Measurements from ENCODE around the gene EXOC6B. TPM values are rescaled to one million over a fixed set of nuclear protein-coding genes. Genes with fewer than 3 reads are reported as not detected.

EXOC6B gene
- total RNA-seq (2014; rRNA removed; shearing (Covaris generic)) = 9.0 and 10.9 TPM in 2 replicates

DNA sequence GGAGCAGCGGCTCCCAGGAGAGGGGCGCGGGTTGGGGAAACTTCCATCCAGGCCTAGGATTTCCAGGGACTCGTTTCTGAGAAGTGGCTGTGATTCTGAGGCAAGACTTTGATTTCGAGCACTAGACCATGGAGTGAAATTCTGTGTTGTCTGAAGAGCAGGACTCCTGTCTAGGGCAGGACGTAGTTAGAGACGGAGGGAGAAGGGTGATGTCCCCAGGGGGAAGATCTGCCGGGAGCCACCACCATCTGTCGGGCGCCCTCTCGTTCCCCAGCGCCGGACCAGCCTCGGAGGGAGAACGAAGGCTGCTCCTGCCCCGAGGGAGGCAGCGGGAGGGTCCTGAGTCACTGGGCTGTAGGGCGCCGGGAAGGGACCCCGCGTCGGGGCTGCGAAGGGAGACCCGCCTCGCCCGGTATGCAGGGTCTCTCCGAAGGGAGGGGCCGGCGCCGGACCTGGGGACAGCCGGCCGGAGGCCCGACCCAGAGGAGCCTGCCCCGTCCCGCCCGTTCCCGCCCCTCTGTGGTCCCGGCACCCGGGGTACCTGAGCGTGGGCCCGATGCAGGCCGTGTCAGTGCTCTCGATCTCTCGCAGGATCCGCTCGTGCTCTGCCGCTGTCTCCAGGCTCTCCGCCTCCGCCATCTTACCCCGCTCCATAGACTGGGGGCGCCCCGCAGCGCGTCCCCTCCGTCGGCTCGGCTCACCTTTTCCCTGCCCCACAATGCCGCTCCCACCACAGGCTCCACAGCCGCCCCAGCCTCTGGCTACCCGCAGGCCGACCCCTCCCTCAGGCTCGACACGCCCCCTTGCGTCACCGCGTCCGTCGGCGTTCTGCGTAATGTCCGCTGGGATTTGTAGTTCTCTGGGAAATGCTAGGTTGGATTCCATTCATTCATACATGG, at the start of gene EXOC6B:
TSS of gene EXOC6B (minus strand) at position 777 of the 899 bp plus-strand sequence.
- peak; percentile 87 for DNase-seq (ENCODE audit: low spot score)

DNA sequence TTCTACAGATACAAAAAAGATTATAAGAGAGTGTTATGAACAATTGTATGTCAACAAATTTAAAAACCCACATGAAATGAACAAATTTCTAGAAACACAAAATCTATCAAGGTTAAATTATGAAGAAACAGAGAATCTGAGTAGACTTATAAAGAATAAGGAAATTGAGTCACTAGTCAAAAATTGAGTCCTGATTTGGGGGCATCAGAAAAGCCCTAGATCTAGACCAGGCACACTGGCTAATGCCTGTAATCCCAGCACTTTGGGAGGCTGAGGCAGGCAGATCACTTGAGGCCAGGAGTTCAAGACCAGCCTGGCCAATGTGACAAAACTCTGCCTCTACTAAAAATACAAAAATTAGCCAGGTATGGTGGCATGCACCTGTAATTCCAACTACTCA, 46.0 kb upstream of the EXOC6B start:
- no peak for DNase-seq (ENCODE audit: low spot score)

- no peak for DNase-seq (ENCODE audit: low spot score)
Measured at GRCh38 chr2:72871060-72871459, 45.2 kb upstream of the EXOC6B start.

DNA sequence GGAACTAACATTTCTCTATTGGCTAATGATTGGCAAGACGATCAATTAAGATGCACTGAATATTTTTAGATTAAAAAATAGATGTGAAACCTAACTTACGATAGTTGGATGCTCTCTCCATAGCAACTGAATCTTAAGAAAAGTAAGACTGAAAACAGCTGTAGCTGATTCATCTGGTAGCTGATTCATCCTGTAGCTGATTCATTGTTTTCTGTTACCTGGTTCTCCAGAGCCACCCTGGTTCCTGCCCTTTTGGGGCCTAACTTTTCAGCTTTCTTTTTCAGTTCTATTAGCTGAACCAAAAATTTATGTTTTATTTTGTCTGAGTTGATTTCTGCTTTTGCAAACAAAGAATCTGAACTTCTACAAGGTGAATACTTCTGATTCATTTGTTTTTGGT, 38.7 kb upstream of the EXOC6B start:
- DNase-seq (ENCODE audit: low spot score) = no peak

- DNase-seq (ENCODE audit: low spot score) = no peak
Measured at GRCh38 chr2:72863046-72863445, 37.2 kb upstream of the EXOC6B start.

- peak; percentile 81 for DNase-seq (ENCODE audit: low spot score)
Measured at GRCh38 chr2:72862239-72862988, 36.6 kb upstream of the EXOC6B start.

GRCh38 chr2:72859831-72860262, 34.0 kb upstream of the EXOC6B start:
- DNase-seq (ENCODE audit: low spot score) = peak; percentile 56

GRCh38 chr2:72851333-72851732, 25.5 kb upstream of the EXOC6B start:
- DNase-seq (ENCODE audit: low spot score) = no peak

DNA sequence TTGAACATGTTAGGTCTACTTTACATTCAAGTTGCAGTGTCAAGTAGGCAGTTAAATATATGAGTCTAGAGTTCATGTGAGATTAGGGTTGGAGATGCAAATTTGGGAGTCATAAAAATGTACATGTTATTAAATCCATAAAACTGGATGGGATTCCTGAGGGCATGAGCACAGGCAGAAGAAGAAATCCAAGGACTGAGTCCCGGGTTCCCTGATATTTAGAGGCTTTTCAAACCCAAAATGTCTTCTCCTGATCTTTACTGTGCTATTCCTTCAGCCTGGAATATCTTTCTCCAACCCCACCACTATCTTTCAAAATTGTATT, 23.3 kb upstream of the EXOC6B start:
- DNase-seq (ENCODE audit: low spot score) = no peak

- DNase-seq (ENCODE audit: low spot score) = no peak
Measured at GRCh38 chr2:72848436-72849137, 22.8 kb upstream of the EXOC6B start.

DNA sequence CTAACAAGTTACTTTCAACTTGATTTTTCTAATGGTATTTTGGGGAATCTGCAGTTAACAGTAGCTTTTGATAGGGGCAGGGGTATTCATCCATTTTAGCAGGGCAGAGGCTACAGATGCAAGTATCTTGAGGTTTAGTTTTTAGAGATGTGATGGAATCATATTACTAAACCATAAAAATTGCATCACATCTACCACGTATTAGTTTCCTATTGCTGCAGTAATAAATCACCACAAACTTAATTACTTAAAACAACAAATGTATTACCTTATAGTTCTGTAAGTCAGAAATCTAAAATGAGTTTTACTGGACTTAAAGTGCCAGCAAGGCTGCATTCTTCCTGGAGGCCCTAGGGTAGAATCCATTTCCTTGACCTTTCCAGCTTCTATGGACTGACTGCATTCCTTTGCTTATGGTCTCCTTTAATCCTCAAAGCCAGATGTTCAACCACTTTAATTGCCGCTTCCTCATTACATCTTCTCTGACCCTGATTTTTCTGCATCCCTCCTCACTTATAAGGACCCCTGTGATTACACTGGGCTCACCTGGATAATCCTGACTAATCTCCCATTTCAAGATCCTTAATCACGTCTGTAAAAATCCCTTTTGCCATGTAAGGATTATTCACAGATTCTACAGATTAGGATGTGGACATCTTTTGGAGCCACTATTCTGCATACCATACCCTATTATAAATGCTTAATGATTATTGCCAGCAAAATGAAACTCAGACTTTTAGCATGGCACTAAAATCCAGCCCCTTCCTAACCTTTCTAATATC, 21.9 kb upstream of the EXOC6B start:
- DNase-seq (ENCODE audit: low spot score) = no peak

GRCh38 chr2:72846171-72847095, 20.6 kb upstream of the EXOC6B start:
- no peak for DNase-seq (ENCODE audit: low spot score)

- no peak for DNase-seq (ENCODE audit: low spot score)
Measured at GRCh38 chr2:72843301-72843700, 17.5 kb upstream of the EXOC6B start.

- DNase-seq (ENCODE audit: low spot score) = no peak
Measured at GRCh38 chr2:72841462-72842125, 15.8 kb upstream of the EXOC6B start.

- no peak for DNase-seq (ENCODE audit: low spot score)
Measured at GRCh38 chr2:72840066-72840465, 14.2 kb upstream of the EXOC6B start.

DNA sequence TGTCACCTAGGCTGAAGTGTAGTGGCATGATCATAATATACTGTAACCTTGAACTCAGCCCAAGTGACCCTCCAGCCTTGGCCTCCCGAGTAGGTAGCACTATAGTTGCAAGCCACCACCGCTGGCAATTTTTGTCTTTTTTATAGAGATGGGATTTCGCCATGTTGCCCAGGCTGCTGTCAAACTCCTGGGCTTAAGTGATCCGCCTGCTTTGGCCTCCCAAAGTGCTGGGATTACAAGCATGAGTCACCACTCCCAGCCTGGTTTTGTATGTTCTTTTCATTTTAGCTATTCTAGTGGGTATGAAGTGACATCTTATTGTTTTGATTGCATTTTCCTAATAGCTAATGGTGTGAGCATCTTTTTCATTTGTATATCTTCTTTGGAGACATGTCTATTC, 11.3 kb upstream of the EXOC6B start:
- DNase-seq (ENCODE audit: low spot score) = peak; percentile 20

GRCh38 chr2:72835403-72835802, 9.6 kb upstream of the EXOC6B start:
- DNase-seq (ENCODE audit: low spot score) = no peak

- DNase-seq (ENCODE audit: low spot score) = no peak
Measured at GRCh38 chr2:72834596-72834995, 8.8 kb upstream of the EXOC6B start.

DNA sequence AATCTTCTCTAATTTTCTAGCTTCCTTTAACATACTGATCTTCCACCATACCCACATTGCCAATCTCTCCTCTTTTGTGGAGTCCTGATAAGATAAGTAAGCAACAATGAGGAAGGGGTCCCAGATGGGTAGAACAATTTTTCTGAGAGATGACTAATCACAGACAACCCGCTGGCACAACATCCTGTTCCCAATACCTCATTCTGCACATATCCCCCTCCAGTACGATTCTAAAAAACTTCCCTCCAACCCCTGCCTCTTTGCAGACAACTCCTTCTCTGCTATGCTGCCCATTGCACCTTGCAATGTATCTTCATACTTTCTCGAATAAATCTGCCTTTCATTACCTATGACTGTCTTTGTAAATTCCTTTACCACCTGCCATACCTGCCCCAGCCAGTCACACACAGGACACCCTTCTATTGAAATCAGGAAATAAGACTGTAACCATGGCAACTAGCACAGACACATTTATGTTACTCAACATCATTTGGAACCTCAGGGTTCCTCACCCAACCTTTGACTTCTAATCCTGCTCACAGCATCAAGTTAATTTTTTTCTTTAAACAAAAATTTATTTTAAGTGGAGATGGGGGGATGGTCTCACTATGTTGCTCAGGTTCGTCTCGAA, 7.4 kb upstream of the EXOC6B start:
- no peak for DNase-seq (ENCODE audit: low spot score)

Data from H4 (cell line).